GM12878 (cell line): ENCODE results near the gene ITPKB. TPM values are rescaled to one million over a fixed set of nuclear protein-coding genes. Genes with fewer than 3 reads are reported as not detected.
"Not testable (repeated sequence)": the region's sequence is repeated elsewhere in the genome, so short reads cannot be mapped to it uniquely, and the experiment has no call there.

ENCODE experiments used
- ATAC-seq: fragments of 200-7000 bp; cut with Tn5 transposase; 3 replicates; pipeline ENCODE4 v1.9.1; 2020; ENCODE audit warnings: mild to moderate bottlenecking, moderate library complexity
- BruUV-seq: library from RNA; stranded (reverse); fragments of 400-500 nt; replicated peaks from 2 replicates; lab custom pipeline; 2021; lab: Mats Ljungman, UMichigan
- CTCF ChIA-PET: fragments of 300-600 bp; sonication (Branson Sonifier 250); formaldehyde crosslinking; extraction: SDS; loops from one replicate; lab custom pipeline; 2021; ENCODE audit warnings: inconsistent platforms; lab: Yijun Ruan, JAX
- POLR2A ChIA-PET: fragments of 350-600 bp; formaldehyde crosslinking; extraction: SDS; loops from one replicate; lab custom pipeline; 2021; ENCODE audit warnings: inconsistent platforms; lab: Charles Lee
- RAD21 ChIA-PET: fragments of 300-600 bp; sonication (Branson Sonifier 250); formaldehyde crosslinking; loops from one replicate; lab custom pipeline; 2023; ENCODE audit warnings: antibody characterized with exemption; ENCODE audit not compliant: unreplicated experiment; lab: Charles Lee
- SMC1A ChIA-PET: fragments of 300-600 bp; sonication (Branson Sonifier 250); formaldehyde crosslinking; loops from one replicate; lab custom pipeline; 2023; ENCODE audit not compliant: unreplicated experiment, uncharacterized antibody; lab: Charles Lee
- DNase-seq: peaks from one replicate; pipeline ENCODE4 v3.0.0-alpha.2; 2011; ENCODE audit warnings: low read depth, low spot score
- FAIRE-seq: peaks from 3 replicates; lab custom pipeline; 2011; peaks lifted over from hg19 to GRCh38; lab: Jason Lieb, UNC
- H2AFZ ChIP-seq: 2 replicates; pipeline ENCODE4 v1.6.0; 2011; ENCODE audit warnings: low read depth, low read length, control low read depth; ENCODE audit not compliant: control insufficient read depth
- H3K27ac ChIP-seq: 2 replicates; pipeline ENCODE4 v1.5.1; 2011; ENCODE audit warnings: control low read depth; ENCODE audit not compliant: control insufficient read depth, insufficient read depth
- H3K27me3 ChIP-seq, 2 experiments: replicated peaks in 1 of 2; 2 replicates each; pipeline versions ENCODE4 v1.6.0 to v1.6.1; 2011; ENCODE audit warnings: low read length in 1 of 2; ENCODE audit not compliant: control insufficient read depth in 2 of 2, insufficient read depth in 2 of 2
- H3K36me3 ChIP-seq, 2 experiments: 2 replicates each; pipeline ENCODE4 v1.5.1; 2011; ENCODE audit warnings: low read length in 1 of 2; ENCODE audit not compliant: control insufficient read depth in 2 of 2, insufficient read depth in 2 of 2
- H3K4me1 ChIP-seq: 2 replicates; pipeline ENCODE4 v1.6.1; 2011; ENCODE audit warnings: mild to moderate bottlenecking, low read length, moderate library complexity, mixed read lengths; ENCODE audit not compliant: control insufficient read depth, insufficient read depth
- H3K4me2 ChIP-seq: 2 replicates; pipeline ENCODE4 v1.6.0; 2011; ENCODE audit warnings: control low read depth; ENCODE audit not compliant: control insufficient read depth, insufficient read depth
- H3K4me3 ChIP-seq: fragments of 200-600 bp; sonication (generic); 2 replicates; pipeline ENCODE4 v1.5.1; 2016
- H3K79me2 ChIP-seq: 2 replicates; pipeline ENCODE4 v1.6.0; 2011; ENCODE audit warnings: low read length; ENCODE audit not compliant: control insufficient read depth, insufficient read depth
- H3K9ac ChIP-seq: 2 replicates; pipeline ENCODE4 v1.8.0; 2011; ENCODE audit warnings: low read length, control low read depth, mixed read lengths; ENCODE audit not compliant: control insufficient read depth, insufficient read depth
- H3K9me3 ChIP-seq: replicated peaks from 3 replicates; pipeline ENCODE4 v1.5.1; 2011; ENCODE audit warnings: mild to moderate bottlenecking, low read length; ENCODE audit not compliant: control insufficient read depth, insufficient read depth
- H4K20me1 ChIP-seq: 2 replicates; pipeline ENCODE4 v1.6.0; 2011; ENCODE audit not compliant: control insufficient read depth, insufficient read depth
- E4F1 ChIP-seq: fragments of 450-650 bp; IDR thresholded peaks from 2 replicates; pipeline ENCODE4 v1.6.1; 2018; ENCODE audit warnings: borderline replicate concordance, mild to moderate bottlenecking; ENCODE audit not compliant: partially characterized antibody
- EGR1 ChIP-seq, 2 experiments: IDR thresholded peaks; 1 replicate in 1 of 2; 2 replicates in 1 of 2; pipeline ENCODE4 v1.6.1; 2011 to 2012; ENCODE audit warnings: low read depth in 2 of 2, low read length in 2 of 2, borderline replicate concordance in 1 of 2, mild to moderate bottlenecking in 1 of 2, moderate library complexity in 1 of 2
- FOXK2 ChIP-seq: fragments of 450-650 bp; IDR thresholded peaks from 2 replicates; pipeline ENCODE4 v1.6.1; 2017; ENCODE audit warnings: mild to moderate bottlenecking, moderate library complexity
- KDM1A ChIP-seq: fragments of 200-600 bp; sonication (generic); IDR thresholded peaks from 2 replicates; pipeline ENCODE4 v1.6.1; 2016; ENCODE audit warnings: borderline replicate concordance
- MYB ChIP-seq: fragments of 150-350 bp; IDR thresholded peaks from 2 replicates; pipeline ENCODE4 v1.6.1; 2014; ENCODE audit warnings: mild to moderate bottlenecking, low read depth, low read length, borderline replicate concordance
- SREBF1 ChIP-seq: IDR thresholded peaks from 2 replicates; pipeline ENCODE4 v1.6.1; 2012; ENCODE audit warnings: mild to moderate bottlenecking, low read length
- TBL1XR1 ChIP-seq: IDR thresholded peaks from 2 replicates; pipeline ENCODE4 v1.6.1; 2012; ENCODE audit warnings: low read depth, low read length, improper control_type of control experiment
- USF2 ChIP-seq: IDR thresholded peaks from 2 replicates; pipeline ENCODE4 v1.6.1; 2011; ENCODE audit warnings: low read depth, low read length, improper control_type of control experiment, borderline replicate concordance
- ZBTB33 ChIP-seq: fragments of 450-650 bp; IDR thresholded peaks from 2 replicates; pipeline ENCODE4 v1.6.1; 2017; ENCODE audit warnings: mild to moderate bottlenecking
- WGBS: methylation state at CpG from one replicate; pipeline ENCODE4 v1.1.6; 2016; ENCODE audit warnings: low lambda C conversion rate; ENCODE audit not compliant: insufficient replicate concordance, insufficient coverage; ENCODE audit errors: missing lambda C conversion rate; 5-methylcytosine and 5-hydroxymethylcytosine counted together
- in situ Hi-C: fragments of 300-500 bp; cut with MboI; formaldehyde crosslinking; loops from 9 replicates; pipeline ENCODE4 v1.14.3; 2018; ENCODE audit warnings: mixed read lengths
- intact Hi-C: fragments of 100-400 bp; cut with micrococcal nuclease; formaldehyde crosslinking; loops from one replicate; pipeline ENCODE4 v1.14.2; 2022; ENCODE audit not compliant: unreplicated experiment
- polyA plus RNA-seq, 11 experiments: library from polyadenylated mRNA; depleted of rRNA in 4 of 11; unstranded in 6 of 11; stranded (reverse) in 5 of 11; fragments of >200 nt; fragmentation: Nextera tagmentation in 4 of 11; fragmentation: Illumina TruSeq in 1 of 11; extraction: Ambion mirVana in 4 of 11; extraction: Trizol in 1 of 11; gene quantifications; 1 replicate in 1 of 11; 2 replicates in 10 of 11; pipeline versions ENCODE4 v1.2.1 to v1.2.3, GENCODE V29; 2011 to 2016; ENCODE audit warnings: inconsistent platforms in 2 of 11, missing spikeins in 2 of 11, low read depth in 1 of 11
- total RNA-seq, 4 experiments: library from RNA; depleted of rRNA in 3 of 4; stranded (reverse); fragments of >200 nt in 3 of 4; fragmentation: Illumina TruSeq in 1 of 4; extraction: Trizol in 1 of 4; gene quantifications; 2 replicates each; pipeline versions ENCODE4 v1.2.1 to v1.2.3, GENCODE V29; 2013 to 2021

ITPKB gene
- total and polyA plus RNA-seq, 10 of the 15 experiments (the other 5 are each of a cell fraction or from before 2014, with no cell fraction given) = 1.3 to 38.7 (median 12.9) TPM

- FAIRE-seq, ATAC-seq, H2AFZ ChIP-seq, H3K27ac ChIP-seq, H3K9ac ChIP-seq, POLR2A ChIA-PET, DNase-seq, H3K4me3 ChIP-seq, CTCF ChIA-PET, H3K27me3 ChIP-seq, H4K20me1 ChIP-seq, intact Hi-C loops, in situ Hi-C loops, H3K79me2 ChIP-seq, SMC1A ChIA-PET, H3K9me3 ChIP-seq, H3K4me2 ChIP-seq, BruUV-seq: not testable (repeated sequence)
- WGBS = 91% methylated on average over 8 of the region's 8 CpGs
- H3K4me1 ChIP-seq = peaks cover 19% of the 10 kb centered on the region
- H3K36me3 ChIP-seq = peaks cover 7 to 32% of the 10 kb centered on the region in 2 experiments; a peak in 3 of 4 replicates
- RAD21 ChIA-PET = interaction anchor here (0.6 kb wide), 1 partner anchor 181 kb away, joined by 3 read pairs; no protein-coding TSS in a partner anchor
These were observed 99.9 kb downstream of the ITPKB start for GRCh38 chr1:226639206-226639605.

- Histone ChIP-seq H3K9ac (no peak overlapping the region), H3K9me3 (no peaks in the 10 kb centered on the region), H3K27ac (no peak overlapping the region), H4K20me1 (no peaks in the 10 kb centered on the region), H3K79me2 (no peaks in the 10 kb centered on the region; the same call in 1 of the 2 replicates), H3K4me3 (no peak overlapping the region), H3K27me3 (no peaks in the 10 kb centered on the region), H3K4me1 (peaks cover 18% of the 10 kb centered on the region), H3K4me2 (no peak overlapping the region), H2AFZ (no peak overlapping the region), H3K36me3 (peaks cover 7 to 34% of the 10 kb centered on the region in 2 experiments; a peak in 3 of 4 replicates)
- ATAC-seq (no peak), FAIRE-seq (no peak), DNase-seq (no peak)
- RAD21 ChIA-PET = interaction anchor here (0.6 kb wide), 1 partner anchor 182 kb away, joined by 3 read pairs; no protein-coding TSS in a partner anchor
- intact Hi-C loops = no loop called here
- POLR2A ChIA-PET = interaction anchor here (0.7 kb wide), 1 partner anchor 53 kb away, joined by 5 read pairs; no protein-coding TSS in a partner anchor
- WGBS = 98% methylated on average over 16 of the region's 16 CpGs
- in situ Hi-C loops = no loop called here
- CTCF ChIA-PET = interaction anchor here (1.2 kb wide), 1 partner anchor 188 kb away, joined by 4 read pairs; no protein-coding TSS in a partner anchor
- SMC1A ChIA-PET = no interaction called here
- no TSS peak for BruUV-seq
- no peak for TF ChIP-seq SREBF1
- no peak for TF ChIP-seq KDM1A
- no peak for TF ChIP-seq FOXK2
- TF ChIP-seq ZBTB33 = no peak
- TF ChIP-seq TBL1XR1 = no peak
- TF ChIP-seq MYB = no peak
- TF ChIP-seq EGR1 (IDR thresholded peaks at IDR 0.05; ENCODE audit: borderline replicate concordance in 1 of 2, low read depth in 2 of 2, low read length in 2 of 2) = no peak
- TF ChIP-seq USF2 = no peak
- no peak for TF ChIP-seq E4F1
These were observed 100.5 kb downstream of the ITPKB start for GRCh38 chr1:226638608-226639007.
